HL-60 (cell line): Measurements from ENCODE around the gene SOX6.

Experiments
- DNase-seq, 2 experiments: peaks; one replicate each; pipeline ENCODE4 v3.0.0-alpha.2; 2010 to 2020; ENCODE audit warnings: low read depth in 1 of 2, low spot score in 1 of 2
- H3K27ac ChIP-seq: fragments of 250-450 bp; sonication (Bioruptor Pico); replicated peaks from 2 replicates; pipeline ENCODE4 v1.5.1; 2020; ENCODE audit warnings: mild to moderate bottlenecking, moderate library complexity
- H3K27me3 ChIP-seq: fragments of 250-450 bp; sonication (Bioruptor Pico); 2 replicates; pipeline ENCODE4 v1.5.1; 2021; ENCODE audit warnings: mild to moderate bottlenecking, moderate library complexity; ENCODE audit not compliant: insufficient read depth, poor library complexity, severe bottlenecking
- H3K4me3 ChIP-seq: replicated peaks from 2 replicates; pipeline ENCODE4 v1.5.1; 2011; ENCODE audit warnings: mild to moderate bottlenecking, control low read depth, low read length; ENCODE audit not compliant: insufficient read depth
- CTCF ChIP-seq: IDR thresholded peaks from one replicate; pipeline ENCODE4 v1.5.1; 2011; ENCODE audit warnings: low read length, control low read depth, inconsistent platforms; ENCODE audit not compliant: insufficient read depth
- GABPA ChIP-seq: IDR thresholded peaks from 2 replicates; pipeline ENCODE4 v1.6.1; 2012; ENCODE audit warnings: low read depth
- POLR2AphosphoS5 ChIP-seq: IDR thresholded peaks from 2 replicates; pipeline ENCODE4 v1.6.1; 2012; ENCODE audit warnings: low read depth
- SPI1 ChIP-seq: IDR thresholded peaks from 2 replicates; pipeline ENCODE4 v1.6.1; 2012; ENCODE audit warnings: low read depth, mild to moderate bottlenecking, borderline replicate concordance
- TF ChIP-seq, protein P1 (sequence below): IDR thresholded peaks from 2 replicates; pipeline ENCODE4 v1.6.1; 2012; ENCODE audit warnings: low read depth; ENCODE audit not compliant: insufficient replicate concordance

The SOX6 gene

GRCh38 chr11:16093889-16094653 is 262.3 kb downstream of the SOX6 start:
- DNase-seq, result no peak
- TF ChIP-seq CTCF (no peak), GABPA (no peak), SPI1 (no peak), POLR2AphosphoS5 (no peak)
- TF ChIP-seq, protein P1, sequence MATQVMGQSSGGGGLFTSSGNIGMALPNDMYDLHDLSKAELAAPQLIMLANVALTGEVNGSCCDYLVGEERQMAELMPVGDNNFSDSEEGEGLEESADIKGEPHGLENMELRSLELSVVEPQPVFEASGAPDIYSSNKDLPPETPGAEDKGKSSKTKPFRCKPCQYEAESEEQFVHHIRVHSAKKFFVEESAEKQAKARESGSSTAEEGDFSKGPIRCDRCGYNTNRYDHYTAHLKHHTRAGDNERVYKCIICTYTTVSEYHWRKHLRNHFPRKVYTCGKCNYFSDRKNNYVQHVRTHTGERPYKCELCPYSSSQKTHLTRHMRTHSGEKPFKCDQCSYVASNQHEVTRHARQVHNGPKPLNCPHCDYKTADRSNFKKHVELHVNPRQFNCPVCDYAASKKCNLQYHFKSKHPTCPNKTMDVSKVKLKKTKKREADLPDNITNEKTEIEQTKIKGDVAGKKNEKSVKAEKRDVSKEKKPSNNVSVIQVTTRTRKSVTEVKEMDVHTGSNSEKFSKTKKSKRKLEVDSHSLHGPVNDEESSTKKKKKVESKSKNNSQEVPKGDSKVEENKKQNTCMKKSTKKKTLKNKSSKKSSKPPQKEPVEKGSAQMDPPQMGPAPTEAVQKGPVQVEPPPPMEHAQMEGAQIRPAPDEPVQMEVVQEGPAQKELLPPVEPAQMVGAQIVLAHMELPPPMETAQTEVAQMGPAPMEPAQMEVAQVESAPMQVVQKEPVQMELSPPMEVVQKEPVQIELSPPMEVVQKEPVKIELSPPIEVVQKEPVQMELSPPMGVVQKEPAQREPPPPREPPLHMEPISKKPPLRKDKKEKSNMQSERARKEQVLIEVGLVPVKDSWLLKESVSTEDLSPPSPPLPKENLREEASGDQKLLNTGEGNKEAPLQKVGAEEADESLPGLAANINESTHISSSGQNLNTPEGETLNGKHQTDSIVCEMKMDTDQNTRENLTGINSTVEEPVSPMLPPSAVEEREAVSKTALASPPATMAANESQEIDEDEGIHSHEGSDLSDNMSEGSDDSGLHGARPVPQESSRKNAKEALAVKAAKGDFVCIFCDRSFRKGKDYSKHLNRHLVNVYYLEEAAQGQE, result no peak
- Histone ChIP-seq H3K4me3 (no peak overlapping the region), H3K27me3 (no peaks in the 10 kb centered on the region), H3K27ac (no peak overlapping the region)

- DNase-seq, result no peak
- H3K27me3 ChIP-seq, result no peaks in the 10 kb centered on the region
- H3K27ac ChIP-seq, result no peak overlapping the region
- no peak overlapping the region for H3K4me3 ChIP-seq
- TF ChIP-seq POLR2AphosphoS5, result no peak
- no peak for TF ChIP-seq CTCF
- TF ChIP-seq GABPA, result no peak
- TF ChIP-seq, protein P1, result no peak
- TF ChIP-seq SPI1, result no peak
Observed at GRCh38 chr11:16091862-16092261, 264.5 kb downstream of the SOX6 start.

- Histone ChIP-seq H3K27me3 (no peaks in the 10 kb centered on the region), H3K4me3 (no peak overlapping the region), H3K27ac (no peak overlapping the region)
- TF ChIP-seq, protein P1, result no peak
- TF ChIP-seq POLR2AphosphoS5, result no peak
- no peak for TF ChIP-seq GABPA
- no peak for TF ChIP-seq CTCF
- TF ChIP-seq SPI1, result peak; percentile 62; the same call in 1 of the 2 replicates
- no peak for DNase-seq
Observed at GRCh38 chr11:16089481-16089880, 266.9 kb downstream of the SOX6 start.
